Neural progenitor cell (in vitro differentiated cells): ENCODE data around the gene RGS1. TPM values are rescaled to one million over a fixed set of nuclear protein-coding genes. Genes with fewer than 3 reads are reported as not detected.

Source experiments
- DNase-seq: peaks from one replicate; pipeline ENCODE4 v3.0.0-alpha.2; 2016; ENCODE audit warnings: low spot score
- H2AFZ ChIP-seq: fragments of 200-600 bp; sonication (generic); replicated peaks from 2 replicates; pipeline ENCODE4 v1.6.1; 2016; ENCODE audit warnings: antibody characterized with exemption
- H3F3A ChIP-seq: fragments of 200-600 bp; sonication (generic); 2 replicates; pipeline ENCODE4 v1.6.1; 2016; ENCODE audit warnings: antibody characterized with exemption, low read depth
- H3K27ac ChIP-seq: fragments of 200-600 bp; sonication (generic); 2 replicates; pipeline ENCODE4 v1.5.1; 2016; ENCODE audit warnings: mild to moderate bottlenecking
- H3K27me3 ChIP-seq: fragments of 200-600 bp; sonication (generic); 2 replicates; pipeline ENCODE4 v1.6.1; 2016; ENCODE audit warnings: mild to moderate bottlenecking, moderate library complexity
- H3K36me3 ChIP-seq: fragments of 200-600 bp; sonication (generic); 2 replicates; pipeline ENCODE4 v1.5.1; 2016
- H3K4me1 ChIP-seq: fragments of 200-600 bp; sonication (generic); 2 replicates; pipeline ENCODE4 v1.6.1; 2016; ENCODE audit warnings: mixed run types
- H3K4me2 ChIP-seq: fragments of 200-600 bp; sonication (generic); 2 replicates; pipeline ENCODE4 v1.6.1; 2016
- H3K4me3 ChIP-seq: fragments of 200-600 bp; sonication (generic); 2 replicates; pipeline ENCODE4 v1.5.1; 2016
- H3K79me2 ChIP-seq: fragments of 200-600 bp; sonication (generic); 2 replicates; pipeline ENCODE4 v1.6.1; 2016; ENCODE audit warnings: low read depth
- H3K9ac ChIP-seq: fragments of 200-600 bp; sonication (generic); 2 replicates; pipeline ENCODE4 v1.6.1; 2016
- H3K9me3 ChIP-seq: fragments of 200-600 bp; sonication (generic); 2 replicates; pipeline ENCODE4 v1.5.1; 2016; ENCODE audit warnings: low read depth
- H4K20me1 ChIP-seq: fragments of 200-600 bp; sonication (generic); 2 replicates; pipeline ENCODE4 v1.6.1; 2016; ENCODE audit warnings: low read depth
- H3K27ac Mint-ChIP-seq: 3 replicates; pipeline ENCODE4 v1.8.0; 2021; ENCODE audit warnings: mixed read lengths
- H3K27me3 Mint-ChIP-seq: 2 replicates; pipeline ENCODE4 v1.8.0; 2022; ENCODE audit warnings: low read depth, mild to moderate bottlenecking, inconsistent platforms, moderate library complexity, mixed read lengths; ENCODE audit not compliant: insufficient read depth
- H3K36me3 Mint-ChIP-seq: 3 replicates; pipeline ENCODE4 v1.8.0; 2021; ENCODE audit warnings: mixed read lengths
- H3K4me1 Mint-ChIP-seq: 3 replicates; pipeline ENCODE4 v1.8.0; 2021; ENCODE audit warnings: mixed read lengths
- H3K4me3 Mint-ChIP-seq: 3 replicates; pipeline ENCODE4 v1.8.0; 2021; ENCODE audit warnings: mild to moderate bottlenecking, moderate library complexity, mixed read lengths
- H3K9me3 Mint-ChIP-seq: 3 replicates; pipeline ENCODE4 v1.8.0; 2020; ENCODE audit warnings: mixed read lengths
- EZH2 ChIP-seq: fragments of 200-600 bp; sonication (generic); IDR thresholded peaks from 2 replicates; pipeline ENCODE4 v1.6.1; 2017; ENCODE audit warnings: antibody characterized with exemption, mild to moderate bottlenecking, moderate library complexity
- EZH2phosphoT487 ChIP-seq: fragments of 200-600 bp; sonication (generic); IDR thresholded peaks from 2 replicates; pipeline ENCODE4 v1.6.1; 2017; ENCODE audit warnings: antibody characterized with exemption
- total RNA-seq: library from RNA; depleted of rRNA; stranded (reverse); fragments of >200 nt; gene quantifications from 2 replicates; pipeline ENCODE4 v1.2.3, GENCODE V29; 2015; ENCODE audit warnings: low replicate concordance
- TF ChIP-seq, protein P1 (sequence below): fragments of 200-600 bp; sonication (generic); IDR thresholded peaks from 2 replicates; pipeline ENCODE4 v1.5.1; 2017; ENCODE audit warnings: antibody characterized with exemption, mild to moderate bottlenecking

Gene RGS1
- total RNA-seq, 1 donor from 2014 or later = not detected

DNA sequence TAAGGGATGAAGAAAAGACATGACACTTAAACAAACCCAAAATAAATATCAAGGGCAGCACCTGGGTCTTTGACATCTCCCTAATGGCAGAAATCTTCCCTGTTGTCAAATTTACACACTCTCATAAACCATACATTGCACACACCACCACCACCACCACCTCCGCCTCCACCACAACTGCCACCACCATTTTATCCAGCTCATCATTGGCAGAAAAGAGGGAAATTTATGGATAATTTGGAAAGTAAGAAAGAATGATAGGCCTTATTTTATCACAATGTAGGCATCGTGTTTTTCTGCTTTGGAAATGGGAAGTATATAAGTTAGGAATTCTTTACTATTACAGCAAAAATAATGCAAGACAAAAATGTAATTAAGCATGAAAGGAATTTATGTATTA, 33.1 kb downstream of the RGS1 start:
- no peaks in the 10 kb centered on the region for H3K36me3 Mint-ChIP-seq
- H3K4me3 Mint-ChIP-seq = no peak overlapping the region
- Histone ChIP-seq H3K27me3 (no peaks in the 10 kb centered on the region), H3K4me1 (no peaks in the 10 kb centered on the region), H3K9ac (no peak overlapping the region), H4K20me1 (no peaks in the 10 kb centered on the region), H3K36me3 (no peaks in the 10 kb centered on the region), H3F3A (no peaks in the 10 kb centered on the region), H3K27ac (no peak overlapping the region), H3K4me3 (no peak overlapping the region), H3K4me2 (no peak overlapping the region), H2AFZ (no peak overlapping the region), H3K79me2 (no peaks in the 10 kb centered on the region), H3K9me3 (no peaks in the 10 kb centered on the region)
- H3K4me1 Mint-ChIP-seq = no peaks in the 10 kb centered on the region
- H3K27ac Mint-ChIP-seq = no peak overlapping the region
- TF ChIP-seq EZH2 (no peak), EZH2phosphoT487 (no peak)
- TF ChIP-seq, protein P1, sequence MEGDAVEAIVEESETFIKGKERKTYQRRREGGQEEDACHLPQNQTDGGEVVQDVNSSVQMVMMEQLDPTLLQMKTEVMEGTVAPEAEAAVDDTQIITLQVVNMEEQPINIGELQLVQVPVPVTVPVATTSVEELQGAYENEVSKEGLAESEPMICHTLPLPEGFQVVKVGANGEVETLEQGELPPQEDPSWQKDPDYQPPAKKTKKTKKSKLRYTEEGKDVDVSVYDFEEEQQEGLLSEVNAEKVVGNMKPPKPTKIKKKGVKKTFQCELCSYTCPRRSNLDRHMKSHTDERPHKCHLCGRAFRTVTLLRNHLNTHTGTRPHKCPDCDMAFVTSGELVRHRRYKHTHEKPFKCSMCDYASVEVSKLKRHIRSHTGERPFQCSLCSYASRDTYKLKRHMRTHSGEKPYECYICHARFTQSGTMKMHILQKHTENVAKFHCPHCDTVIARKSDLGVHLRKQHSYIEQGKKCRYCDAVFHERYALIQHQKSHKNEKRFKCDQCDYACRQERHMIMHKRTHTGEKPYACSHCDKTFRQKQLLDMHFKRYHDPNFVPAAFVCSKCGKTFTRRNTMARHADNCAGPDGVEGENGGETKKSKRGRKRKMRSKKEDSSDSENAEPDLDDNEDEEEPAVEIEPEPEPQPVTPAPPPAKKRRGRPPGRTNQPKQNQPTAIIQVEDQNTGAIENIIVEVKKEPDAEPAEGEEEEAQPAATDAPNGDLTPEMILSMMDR = no peak
- H3K9me3 Mint-ChIP-seq = no peaks in the 10 kb centered on the region
- H3K27me3 Mint-ChIP-seq = no peaks in the 10 kb centered on the region
- no peak for DNase-seq

DNA sequence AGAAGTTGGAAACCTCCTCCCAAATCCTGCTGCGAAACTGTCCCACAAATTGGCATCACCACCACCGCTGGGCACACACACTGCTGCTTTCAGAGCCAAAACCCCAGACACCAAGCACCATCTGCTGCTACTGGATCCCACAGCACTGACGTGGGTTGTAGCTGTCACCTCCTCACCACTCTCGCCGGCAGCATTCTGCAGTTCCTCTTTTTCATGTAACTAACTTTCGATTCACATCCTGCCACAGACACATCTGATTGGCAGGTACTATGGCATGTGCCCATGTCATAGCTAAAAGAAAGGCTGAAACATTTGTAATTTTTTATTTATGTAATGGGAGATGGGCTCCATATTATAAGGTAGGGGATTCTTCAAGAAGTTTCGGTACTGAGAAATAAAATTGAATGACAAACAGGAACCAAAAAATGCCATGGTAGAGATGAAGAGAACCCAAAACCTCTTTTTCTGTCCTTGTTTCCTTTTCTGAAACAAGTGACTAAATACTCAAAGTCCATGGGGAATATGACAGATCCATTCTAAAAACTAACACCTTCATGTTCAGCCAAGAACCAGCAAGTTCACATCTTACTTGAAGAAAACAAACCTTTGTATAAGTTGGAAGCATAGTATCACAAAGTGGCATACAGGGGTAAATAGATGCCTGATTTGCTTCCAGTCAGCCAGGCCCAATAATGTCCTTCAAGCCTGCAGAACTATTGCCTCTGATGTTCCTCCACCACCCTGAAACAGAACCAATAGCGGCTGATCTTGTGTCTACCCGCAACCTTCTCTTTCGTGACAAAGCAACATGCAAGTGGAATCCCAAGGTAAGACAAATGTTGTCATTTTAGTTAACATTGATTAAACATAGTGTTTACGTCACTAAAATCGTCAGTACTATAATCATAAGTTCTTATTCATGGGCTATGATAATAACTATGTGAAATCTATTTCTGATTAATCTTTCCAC, 33.8 kb downstream of the RGS1 start:
- H3K4me1 Mint-ChIP-seq = no peaks in the 10 kb centered on the region
- Histone ChIP-seq H3F3A (no peaks in the 10 kb centered on the region), H4K20me1 (no peaks in the 10 kb centered on the region), H3K79me2 (no peaks in the 10 kb centered on the region), H3K4me3 (no peak overlapping the region), H2AFZ (no peak overlapping the region), H3K9me3 (no peaks in the 10 kb centered on the region), H3K36me3 (no peaks in the 10 kb centered on the region), H3K27ac (no peak overlapping the region), H3K4me1 (no peaks in the 10 kb centered on the region), H3K9ac (no peak overlapping the region), H3K4me2 (no peak overlapping the region), H3K27me3 (no peaks in the 10 kb centered on the region)
- no peaks in the 10 kb centered on the region for H3K36me3 Mint-ChIP-seq
- DNase-seq = no peak
- no peaks in the 10 kb centered on the region for H3K27me3 Mint-ChIP-seq
- H3K4me3 Mint-ChIP-seq = no peak overlapping the region
- TF ChIP-seq, protein P1 = no peak
- H3K9me3 Mint-ChIP-seq = no peaks in the 10 kb centered on the region
- H3K27ac Mint-ChIP-seq = no peak overlapping the region

DNA sequence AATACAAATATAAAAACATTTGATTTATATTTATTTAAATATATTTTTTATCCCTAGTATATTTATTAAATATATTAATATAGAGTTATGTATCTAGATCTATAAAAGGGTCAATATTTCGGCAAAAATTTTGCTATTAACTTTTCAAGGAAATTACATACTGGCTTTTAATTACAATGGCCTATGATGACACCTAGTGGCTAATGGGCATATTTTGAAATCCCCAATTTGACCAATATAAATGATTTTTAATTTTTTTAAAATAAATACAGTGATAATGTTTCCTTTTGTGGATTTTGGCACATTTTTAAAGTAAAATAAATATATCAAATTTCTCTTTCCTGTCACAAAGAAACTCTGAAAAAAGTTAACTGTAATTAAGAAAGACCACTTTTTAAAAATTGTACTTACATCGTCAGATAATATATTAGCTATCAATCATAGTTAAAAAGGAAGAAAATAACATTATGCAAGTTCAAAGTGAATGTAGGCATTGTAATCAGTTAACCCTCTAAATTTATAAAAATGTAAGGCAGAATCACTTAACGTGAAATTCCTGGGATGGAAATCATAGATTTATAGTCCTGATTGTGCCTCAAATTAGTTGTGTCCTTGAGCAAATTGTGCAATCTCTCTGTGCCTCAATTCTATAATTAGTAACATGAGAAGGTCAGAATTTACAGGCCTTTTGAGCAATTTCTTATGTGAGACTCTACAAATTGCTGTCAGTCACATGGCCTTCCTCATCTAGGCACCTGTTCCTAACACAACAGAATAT, 34.7 kb downstream of the RGS1 start:
- no peak overlapping the region for H2AFZ ChIP-seq
- DNase-seq = no peak
- H3K9me3 ChIP-seq = no peaks in the 10 kb centered on the region
- no peaks in the 10 kb centered on the region for H3K36me3 ChIP-seq
- H3K79me2 ChIP-seq = no peaks in the 10 kb centered on the region
- no peaks in the 10 kb centered on the region for H3K27me3 ChIP-seq
- TF ChIP-seq EZH2phosphoT487 (no peak), EZH2 (no peak)
- TF ChIP-seq, protein P1 = peak; percentile 65
- no peaks in the 10 kb centered on the region for H4K20me1 ChIP-seq
- H3K36me3 Mint-ChIP-seq = no peaks in the 10 kb centered on the region
- no peak overlapping the region for H3K27ac Mint-ChIP-seq
- no peaks in the 10 kb centered on the region for H3K4me1 Mint-ChIP-seq
- H3K4me3 ChIP-seq = no peak overlapping the region
- H3K27me3 Mint-ChIP-seq = no peaks in the 10 kb centered on the region
- no peak overlapping the region for H3K9ac ChIP-seq
- no peaks in the 10 kb centered on the region for H3K4me1 ChIP-seq
- H3K27ac ChIP-seq = no peak overlapping the region
- H3F3A ChIP-seq = no peaks in the 10 kb centered on the region
- H3K4me2 ChIP-seq = no peak overlapping the region
- H3K9me3 Mint-ChIP-seq = no peaks in the 10 kb centered on the region
- H3K4me3 Mint-ChIP-seq = no peak overlapping the region
